GM23338 (cell line): ENCODE data around the gene CT45A2. TPM values are rescaled to one million over a fixed set of nuclear protein-coding genes. Genes with fewer than 3 reads are reported as not detected.

Experiments used
- polyA plus RNA-seq: library from polyadenylated mRNA; unstranded; fragments of >200 nt; fragmentation: Nextera tagmentation; extraction: Ambion mirVana; gene quantifications from 2 replicates; pipeline ENCODE4 v1.2.1, GENCODE V29; 2016
- total RNA-seq: library from RNA; depleted of rRNA; stranded (reverse); fragments of >200 nt; shearing (Covaris generic); gene quantifications from 2 replicates; pipeline ENCODE4 v1.2.3, GENCODE V29; 2014; rRNA removed

CT45A2 gene
- total and polyA plus RNA-seq, 2 experiments from 2014 or later: not detected

Other genes with a start within 250 kb of the CT45A2 start
- gene CT45A1, start 106.4 kb downstream of the CT45A2 start, total RNA-seq: not detected in 2 replicates
- not detected in 2 replicates for gene CT45A1, start 106.4 kb downstream of the CT45A2 start, polyA plus RNA-seq
- not detected in 2 replicates for gene CT45A3, start 51.8 kb downstream of the CT45A2 start, total RNA-seq
- gene CT45A3, start 51.8 kb downstream of the CT45A2 start, polyA plus RNA-seq: not detected in 2 replicates
- not detected in 2 replicates for gene CT45A5, start 34.5 kb downstream of the CT45A2 start, total RNA-seq
- not detected in 2 replicates for gene CT45A5, start 34.5 kb downstream of the CT45A2 start, polyA plus RNA-seq
- gene CT45A6, start 17.2 kb downstream of the CT45A2 start, total RNA-seq: not detected in 2 replicates
- not detected in 2 replicates for gene CT45A6, start 17.2 kb downstream of the CT45A2 start, polyA plus RNA-seq
- gene CT45A7, start 17.3 kb upstream of the CT45A2 start, total RNA-seq: not detected in 2 replicates
- gene CT45A7, start 17.3 kb upstream of the CT45A2 start, polyA plus RNA-seq: not detected in 2 replicates
- gene CT45A8, start 34.5 kb upstream of the CT45A2 start, total RNA-seq: not detected in 2 replicates
- gene CT45A8, start 34.5 kb upstream of the CT45A2 start, polyA plus RNA-seq: not detected in 2 replicates
- not detected in 2 replicates for gene CT45A9, start 51.8 kb upstream of the CT45A2 start, total RNA-seq
- not detected in 2 replicates for gene CT45A9, start 51.8 kb upstream of the CT45A2 start, polyA plus RNA-seq
- gene CT45A10, start 73.4 kb upstream of the CT45A2 start, total RNA-seq: not detected in 2 replicates
- not detected in 2 replicates for gene CT45A10, start 73.4 kb upstream of the CT45A2 start, polyA plus RNA-seq
- gene SAGE1, start 73.7 kb upstream of the CT45A2 start, total RNA-seq: 0.19 TPM in 1 of 2 replicates, not detected in the other
- not detected in 2 replicates for gene SAGE1, start 73.7 kb upstream of the CT45A2 start, polyA plus RNA-seq
- gene MMGT1, start 154.0 kb upstream of the CT45A2 start, total RNA-seq: 25.4 and 30.1 TPM in 2 replicates
- 6.2 and 6.9 TPM in 2 replicates for gene MMGT1, start 154.0 kb upstream of the CT45A2 start, polyA plus RNA-seq
- gene SLC9A6, start 165.4 kb upstream of the CT45A2 start, total RNA-seq: 17.1 and 18.9 TPM in 2 replicates
- gene SLC9A6, start 165.4 kb upstream of the CT45A2 start, polyA plus RNA-seq: 7.2 and 7.4 TPM in 2 replicates